H9 (cell line): ENCODE results near the gene CASK. TPM values are rescaled to one million over a fixed set of nuclear protein-coding genes. Genes with fewer than 3 reads are reported as not detected.

Experiments used
- DNase-seq: peaks from one replicate; pipeline ENCODE4 v3.0.0-alpha.2; 2017
- H2AFZ ChIP-seq: one replicate; pipeline ENCODE4 v1.6.1; 2013; ENCODE audit warnings: mild to moderate bottlenecking, low read length, control low read depth, moderate library complexity
- H2AK5ac ChIP-seq: 2 replicates; pipeline ENCODE4 v1.6.1; 2013; ENCODE audit warnings: low read length, control low read depth, mixed read lengths; ENCODE audit not compliant: insufficient read length
- H2BK120ac ChIP-seq: one replicate; pipeline ENCODE4 v1.6.1; 2013; ENCODE audit warnings: low read depth, mild to moderate bottlenecking, low read length, control low read depth, inconsistent platforms; ENCODE audit not compliant: poor library complexity, severe bottlenecking
- H2BK12ac ChIP-seq: 2 replicates; pipeline ENCODE4 v1.6.1; 2013; ENCODE audit warnings: low read length, control low read depth, mixed read lengths, low read depth; ENCODE audit not compliant: insufficient read length
- H2BK15ac ChIP-seq: 2 replicates; pipeline ENCODE4 v1.6.1; 2013; ENCODE audit warnings: low read depth, low read length, control low read depth
- H2BK20ac ChIP-seq: one replicate; pipeline ENCODE4 v1.6.1; 2013; ENCODE audit warnings: low read depth, mild to moderate bottlenecking, low read length, control low read depth, inconsistent platforms; ENCODE audit not compliant: poor library complexity, severe bottlenecking
- H2BK5ac ChIP-seq: 2 replicates; pipeline ENCODE4 v1.6.1; 2013; ENCODE audit warnings: low read length, control low read depth, mixed read lengths; ENCODE audit not compliant: insufficient read length
- H3K14ac ChIP-seq: 2 replicates; pipeline ENCODE4 v1.6.1; 2013; ENCODE audit warnings: low read length, control low read depth; ENCODE audit not compliant: insufficient read depth
- H3K18ac ChIP-seq: 2 replicates; pipeline ENCODE4 v1.6.1; 2013; ENCODE audit warnings: low read depth, mild to moderate bottlenecking, mixed read lengths, low read length, control low read depth; ENCODE audit not compliant: insufficient read length
- H3K23ac ChIP-seq: 2 replicates; pipeline ENCODE4 v1.6.1; 2013; ENCODE audit warnings: low read length, control low read depth, mixed read lengths, low read depth; ENCODE audit not compliant: insufficient read length
- H3K23me2 ChIP-seq: 2 replicates; pipeline ENCODE4 v1.6.1; 2013; ENCODE audit warnings: low read depth, mild to moderate bottlenecking, mixed read lengths, low read length, control low read depth; ENCODE audit not compliant: insufficient read length, poor library complexity, severe bottlenecking
- H3K27ac ChIP-seq: 2 replicates; pipeline ENCODE4 v1.5.1; 2013; ENCODE audit warnings: low read length, control low read depth, mixed read lengths, low read depth; ENCODE audit not compliant: insufficient read length
- H3K27me3 ChIP-seq: 2 replicates; pipeline ENCODE4 v1.6.1; 2013; ENCODE audit warnings: low read length, control low read depth, inconsistent platforms; ENCODE audit not compliant: insufficient read depth
- H3K4ac ChIP-seq: 2 replicates; pipeline ENCODE4 v1.6.1; 2013; ENCODE audit warnings: low read depth, mild to moderate bottlenecking, control low read depth, inconsistent platforms, low read length, moderate library complexity
- H3K4me1 ChIP-seq: 2 replicates; pipeline ENCODE4 v1.6.1; 2013; ENCODE audit warnings: low read length, control low read depth, inconsistent platforms; ENCODE audit not compliant: insufficient read depth
- H3K4me2 ChIP-seq: 2 replicates; pipeline ENCODE4 v1.6.1; 2013; ENCODE audit warnings: low read length, control low read depth, mixed read lengths; ENCODE audit not compliant: insufficient read length, insufficient read depth
- H3K56ac ChIP-seq: 2 replicates; pipeline ENCODE4 v1.6.1; 2013; ENCODE audit warnings: low read depth, mild to moderate bottlenecking, mixed read lengths, low read length, control low read depth; ENCODE audit not compliant: insufficient read length
- H3K79me1 ChIP-seq: 2 replicates; pipeline ENCODE4 v1.6.1; 2013; ENCODE audit warnings: low read depth, mild to moderate bottlenecking, moderate library complexity, low read length, control low read depth, inconsistent platforms; ENCODE audit not compliant: insufficient read depth, poor library complexity, severe bottlenecking
- H3K79me2 ChIP-seq: 2 replicates; pipeline ENCODE4 v1.6.1; 2013; ENCODE audit warnings: low read length, control low read depth, inconsistent platforms; ENCODE audit not compliant: insufficient read depth
- H3K9ac ChIP-seq: 2 replicates; pipeline ENCODE4 v1.6.1; 2013; ENCODE audit warnings: low read length, control low read depth, mixed read lengths; ENCODE audit not compliant: insufficient read length; ENCODE audit errors: extremely low read depth
- H3K9me3 ChIP-seq: one replicate; pipeline ENCODE4 v1.6.1; 2013; ENCODE audit warnings: low read depth, low read length, inconsistent platforms; ENCODE audit not compliant: control insufficient read depth
- H3T11ph ChIP-seq: one replicate; pipeline ENCODE4 v1.6.1; 2013; ENCODE audit warnings: mild to moderate bottlenecking, low read length, control low read depth, inconsistent platforms
- H4K20me1 ChIP-seq: one replicate; pipeline ENCODE4 v1.6.1; 2013; ENCODE audit not compliant: control insufficient read depth, insufficient read length, insufficient read depth
- H4K5ac ChIP-seq: 2 replicates; pipeline ENCODE4 v1.6.1; 2013; ENCODE audit warnings: low read depth, mild to moderate bottlenecking, mixed read lengths, low read length, control low read depth; ENCODE audit not compliant: insufficient read length
- H4K8ac ChIP-seq: replicated peaks from 2 replicates; pipeline ENCODE4 v1.6.1; 2013; ENCODE audit warnings: low read length, control low read depth, mixed read lengths, low read depth; ENCODE audit not compliant: insufficient read length
- H4K91ac ChIP-seq: 2 replicates; pipeline ENCODE4 v1.6.1; 2013; ENCODE audit warnings: low read depth, mild to moderate bottlenecking, moderate library complexity, mixed read lengths, low read length, control low read depth; ENCODE audit not compliant: insufficient read length
- H3K27ac Mint-ChIP-seq, 3 experiments: 2 replicates in 2 of 3; 3 replicates in 1 of 3; pipeline ENCODE4 v1.8.0; 2020 to 2021; ENCODE audit warnings: mixed read lengths in 3 of 3, mild to moderate bottlenecking in 1 of 3, moderate library complexity in 1 of 3
- H3K27me3 Mint-ChIP-seq: 2 replicates; pipeline ENCODE4 v1.8.0; 2021; ENCODE audit warnings: low read depth, mild to moderate bottlenecking, moderate library complexity, mixed read lengths
- H3K36me3 Mint-ChIP-seq, 3 experiments: 2 replicates in 2 of 3; 3 replicates in 1 of 3; pipeline ENCODE4 v1.8.0; 2020 to 2021; ENCODE audit warnings: low read depth in 3 of 3, mixed read lengths in 3 of 3; ENCODE audit not compliant: insufficient read depth in 1 of 3
- H3K4me1 Mint-ChIP-seq, 2 experiments: 2 replicates each; pipeline ENCODE4 v1.8.0; 2020; ENCODE audit warnings: mixed read lengths in 2 of 2
- H3K4me3 Mint-ChIP-seq, 2 experiments: 2 replicates in 1 of 2; 3 replicates in 1 of 2; pipeline ENCODE4 v1.8.0; 2020 to 2021; ENCODE audit warnings: mild to moderate bottlenecking in 2 of 2, mixed read lengths in 2 of 2, moderate library complexity in 1 of 2
- H3K9me3 Mint-ChIP-seq, 2 experiments: 2 replicates in 1 of 2; 3 replicates in 1 of 2; pipeline ENCODE4 v1.8.0; 2020; ENCODE audit warnings: mild to moderate bottlenecking in 2 of 2, mixed read lengths in 2 of 2, moderate library complexity in 1 of 2
- CTCF ChIP-seq: fragments of 200-600 bp; sonication (generic); conservative IDR thresholded peaks from 3 replicates; pipeline ENCODE4 v1.8.0; 2021; ENCODE audit warnings: antibody characterized with exemption, mild to moderate bottlenecking
- WGBS: extraction: QIAGEN DNeasy Blood & Tissue Kit; methylation state at CpG from one replicate; pipeline ENCODE4 v1.1.7; 2013; ENCODE audit warnings: missing lambda C conversion rate, low lambda C conversion rate, mixed read lengths; ENCODE audit not compliant: insufficient read length; ENCODE audit errors: extremely low coverage; 5-methylcytosine and 5-hydroxymethylcytosine counted together
- total RNA-seq: library from RNA; stranded (reverse); gene quantifications from 2 replicates; pipeline ENCODE4 v1.2.1, GENCODE V29; 2021

The CASK gene
- total RNA-seq, 1 experiment from 2014 or later: 44.1 TPM

- Histone ChIP-seq H3K4me1 (peaks cover 5% of the 10 kb centered on the region; the same call in 1 of the 2 replicates), H4K91ac (no peak overlapping the region), H3K18ac (no peak overlapping the region), H3K9ac (no peak overlapping the region), H4K8ac (no peak overlapping the region), H3K79me2 (no peaks in the 10 kb centered on the region), H2BK15ac (no peak overlapping the region), H3K14ac (no peak overlapping the region), H3K23ac (no peak overlapping the region), H2BK120ac (no peak overlapping the region), H4K20me1 (no peaks in the 10 kb centered on the region), H2BK5ac (no peak overlapping the region), H2BK20ac (no peak overlapping the region), H3K4ac (no peak overlapping the region), H2AK5ac (no peak overlapping the region), H3K9me3 (peaks cover 10% of the 10 kb centered on the region), H4K5ac (no peak overlapping the region), H2BK12ac (no peak overlapping the region), H2AFZ (no peak overlapping the region), H3K27me3 (no peaks in the 10 kb centered on the region), H3T11ph (no peak overlapping the region), H3K27ac (no peak overlapping the region), H3K79me1 (no peaks in the 10 kb centered on the region), H3K23me2 (no peaks in the 10 kb centered on the region), H3K4me2 (no peak overlapping the region), H3K56ac (no peak overlapping the region)
- H3K36me3 Mint-ChIP-seq: peaks cover 27 to 34% (median 31%) of the 10 kb centered on the region in 3 experiments
- H3K4me3 Mint-ChIP-seq: no peak overlapping the region
- no peaks in the 10 kb centered on the region; the same call in 1 of the 2 replicates for H3K27me3 Mint-ChIP-seq
- DNase-seq: no peak
- TF ChIP-seq CTCF: no peak
- peaks cover 10 to 15% of the 10 kb centered on the region in 2 experiments for H3K4me1 Mint-ChIP-seq
- no CpG with 5 or more reads among the region's 1 CpG for WGBS
- H3K27ac Mint-ChIP-seq: no peak overlapping the region
- H3K9me3 Mint-ChIP-seq: peaks cover 55 to 64% of the 10 kb centered on the region in 2 experiments
Measured at GRCh38 chrX:41721590-41721989, 201.8 kb downstream of the CASK start.
